Right ventricle myocardium inferior (tissue), 1 donor: ENCODE measurements around the gene FRA10AC1. TPM values are rescaled to one million over a fixed set of nuclear protein-coding genes. Genes with fewer than 3 reads are reported as not detected.
A peak's percentile ranks its signal among the peaks of the same experiment; 100 is the strongest.

ENCODE experiments used
- ATAC-seq: fragments of 200-7000 bp; cut with Tn5 transposase; one replicate; pipeline ENCODE4 v1.9.1; 2020; ENCODE audit warnings: mild to moderate bottlenecking, moderate library complexity
- DNase-seq: peaks from one replicate; pipeline ENCODE4 v3.0.0; 2021; ENCODE audit errors: missing footprints
- intact Hi-C: fragments of 100-400 bp; cut with DNase I; formaldehyde crosslinking; loops from one replicate; pipeline ENCODE4 v1.11.0; 2022
- long read RNA-seq: library from polyadenylated mRNA; unstranded; transcript quantifications from one replicate; pipeline ENCODE4 v2.0.0, GENCODE V29; 2021
- total RNA-seq: library from RNA; stranded (reverse); fragmentation: NEBNext Ultra II Directional; extraction: Animal tissue kit (Norgen Biotek cat#: 25700); gene quantifications from one replicate; pipeline ENCODE4 v1.2.1, GENCODE V29; 2021
- donor health status: DM: no; HTN: yes; CAD: no; lungs with severe emphysema.

The FRA10AC1 gene
- total RNA-seq: 16.8 TPM
- long read RNA-seq, transcript FRA10AC1-201 (14 exons, 3,089 nt): major isoform, 9 of 13 reads
- long read RNA-seq, partial matches to known transcripts: 2 of 13 reads
- long read RNA-seq, other reads (novel, unspliced or antisense): 2 of 13 reads

DNA sequence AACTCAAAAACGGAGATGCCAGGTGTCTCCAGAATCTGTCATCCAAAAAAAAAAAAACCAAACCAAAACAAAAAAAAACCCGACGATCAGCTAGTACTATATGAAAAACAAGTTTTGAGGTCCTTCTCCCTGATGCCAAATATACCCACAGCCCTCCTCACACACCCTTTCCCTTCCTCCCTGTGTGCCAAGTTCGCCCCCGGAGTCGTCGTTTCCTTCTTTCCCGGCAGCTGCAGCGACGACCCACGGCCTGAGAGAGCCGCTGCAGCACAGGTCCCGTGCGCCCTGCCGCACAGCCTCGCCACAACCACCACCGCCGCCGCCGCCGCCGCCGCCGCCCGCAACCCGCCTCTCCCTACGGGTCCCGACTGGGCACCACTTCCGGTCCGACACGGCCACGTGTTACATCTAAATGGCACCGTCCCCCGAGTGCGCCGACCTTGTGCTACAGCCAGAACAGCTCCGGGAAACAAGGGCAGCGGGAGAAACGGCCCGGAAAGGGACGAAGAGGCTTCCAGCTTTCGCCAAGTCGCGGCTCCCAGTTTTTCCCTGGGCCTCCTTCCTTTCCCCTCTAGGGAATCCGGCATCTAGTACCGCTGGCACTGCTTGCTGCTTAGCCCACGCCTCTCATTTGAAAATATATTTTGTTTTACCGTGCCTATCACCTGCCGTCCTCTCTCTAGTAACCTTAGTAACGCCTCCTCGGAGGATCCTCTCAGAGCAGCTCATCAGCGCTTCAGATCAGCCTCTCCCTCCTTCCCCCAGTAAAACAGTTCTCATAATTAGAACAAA, at the start of gene FRA10AC1:
FRA10AC1 (minus strand) TSS at position 383 of the 792 bp plus-strand sequence. CDS start 2,486 bp downstream, outside the sequence.
- intact Hi-C loops: loop anchor here (2.0 kb wide), 1 partner anchor 112 kb away; no protein-coding TSS in a partner anchor
- DNase-seq: peak; percentile 96
- ATAC-seq: peak; percentile 98

GRCh38 chr10:93751832-93752231, 49.4 kb upstream of the FRA10AC1 start:
- intact Hi-C loops: no loop called here
- no peak for DNase-seq
- peak; percentile 46 for ATAC-seq

DNA sequence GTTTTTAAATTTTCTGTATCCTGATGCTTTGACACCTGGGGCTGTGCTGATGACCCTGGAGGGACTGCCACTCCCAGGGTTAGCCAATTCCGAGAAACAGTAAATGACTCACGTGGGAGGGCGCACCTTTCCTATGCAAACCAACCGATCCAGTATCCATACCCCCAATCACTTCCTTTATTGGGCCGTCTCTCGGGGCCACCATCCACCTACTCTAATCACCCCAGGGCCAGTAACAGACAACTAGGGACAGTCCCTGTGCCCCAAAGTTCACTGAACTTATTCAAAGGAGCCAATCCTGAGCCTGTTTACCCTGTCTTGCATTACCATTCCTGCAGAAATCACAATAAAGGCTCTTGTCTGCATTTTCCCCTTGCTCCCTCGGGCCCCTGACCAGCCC, 48.7 kb upstream of the FRA10AC1 start:
- no peak for DNase-seq
- intact Hi-C loops: no loop called here
- ATAC-seq: no peak

DNA sequence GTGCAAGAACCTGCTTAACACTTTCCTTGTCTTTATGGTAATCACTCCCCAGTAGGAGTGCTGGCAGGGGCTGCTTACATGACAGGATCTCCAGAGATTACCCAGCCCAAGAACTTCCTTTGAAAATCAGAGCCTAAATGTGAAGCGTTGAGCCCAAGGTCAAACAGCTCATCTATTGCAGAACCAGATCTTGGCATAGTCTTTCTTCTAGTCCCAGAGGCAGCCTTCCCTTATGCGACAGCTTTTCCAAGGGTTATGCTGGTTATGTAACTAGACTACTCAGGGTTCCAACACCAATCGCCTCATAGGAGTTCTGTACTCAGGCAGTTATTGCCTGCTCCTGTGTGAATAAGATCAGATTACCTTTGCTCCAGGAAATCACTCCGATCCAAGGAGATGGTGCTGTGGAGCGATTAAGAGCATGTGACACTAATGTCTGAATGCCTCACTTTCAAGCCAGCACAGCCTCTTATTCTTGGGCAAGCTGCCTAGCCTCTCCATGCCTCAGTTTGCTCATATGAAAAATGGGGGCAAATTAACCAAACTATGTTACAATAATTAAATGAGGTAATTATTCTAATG, 46.9 kb upstream of the FRA10AC1 start:
- ATAC-seq (no peak), DNase-seq (no peak)
- intact Hi-C loops: no loop called here

GRCh38 chr10:93746844-93747284, 44.5 kb upstream of the FRA10AC1 start:
- intact Hi-C loops: no loop called here
- DNase-seq (no peak), ATAC-seq (no peak)

DNA sequence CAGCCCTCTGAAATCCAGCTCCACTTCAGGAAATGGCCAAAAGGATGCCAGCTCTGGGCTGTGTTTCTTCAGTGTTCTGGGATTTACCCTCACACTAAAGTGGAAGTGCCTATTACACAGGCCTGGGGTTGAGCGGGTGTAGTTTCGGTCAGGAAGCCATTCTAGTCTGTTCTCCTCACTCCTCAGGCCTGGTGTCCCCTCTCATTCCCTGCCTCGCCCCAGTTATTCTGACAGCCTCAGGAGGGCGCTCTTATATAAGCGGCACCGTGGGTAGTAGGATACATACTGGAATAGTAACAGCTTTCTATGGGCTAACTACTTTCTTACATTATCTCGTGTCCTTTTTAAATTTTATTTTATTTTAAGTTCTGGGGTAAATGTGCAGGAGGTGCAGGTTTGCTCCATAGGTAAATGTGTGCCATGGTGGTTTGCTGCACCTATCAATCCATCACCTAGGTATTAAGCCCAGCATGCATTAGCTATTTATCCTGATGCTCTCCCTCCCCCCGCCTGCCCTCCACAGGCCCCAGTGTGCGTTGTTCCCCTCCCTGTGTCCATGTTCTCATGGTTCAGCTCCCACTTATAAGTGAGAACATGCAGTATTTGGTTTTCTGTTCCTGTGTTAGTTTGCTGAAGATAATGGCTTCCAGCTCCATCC, 43.1 kb upstream of the FRA10AC1 start:
- intact Hi-C loops: no loop called here
- DNase-seq: no peak
- ATAC-seq: peak; percentile 39

- ATAC-seq: peak; percentile 16
- intact Hi-C loops: no loop called here
- no peak for DNase-seq
Observed at GRCh38 chr10:93742633-93743349, 40.4 kb upstream of the FRA10AC1 start.

DNA sequence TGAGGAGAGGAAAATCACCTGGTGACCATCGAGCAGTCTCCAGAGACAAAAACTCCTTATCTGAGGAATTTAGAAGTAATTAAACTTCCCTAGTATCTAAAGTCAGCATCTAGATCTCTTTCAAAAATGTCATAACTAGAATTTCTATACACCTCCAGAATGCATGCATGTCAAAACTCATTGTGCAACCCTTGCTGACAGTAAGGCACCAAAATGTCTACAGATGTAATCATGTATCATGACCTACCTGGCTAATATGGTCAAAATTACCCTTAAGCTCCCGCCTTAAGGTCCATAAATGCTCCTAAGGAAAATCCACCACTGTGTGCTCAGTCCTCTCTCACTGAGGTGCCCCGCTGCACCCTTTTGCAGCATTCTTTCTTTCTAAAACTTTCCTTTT, 39.0 kb upstream of the FRA10AC1 start:
- DNase-seq (no peak), ATAC-seq (no peak)
- intact Hi-C loops: no loop called here

GRCh38 chr10:93726024-93726423, 23.6 kb upstream of the FRA10AC1 start:
- ATAC-seq: no peak
- intact Hi-C loops: no loop called here

GRCh38 chr10:93723153-93723552, 20.8 kb upstream of the FRA10AC1 start:
- DNase-seq (no peak), ATAC-seq (no peak)
- intact Hi-C loops: no loop called here

More at GRCh38 chr10:93726024-93726423, 23.6 kb upstream of the FRA10AC1 start:
- no peak for DNase-seq

DNA sequence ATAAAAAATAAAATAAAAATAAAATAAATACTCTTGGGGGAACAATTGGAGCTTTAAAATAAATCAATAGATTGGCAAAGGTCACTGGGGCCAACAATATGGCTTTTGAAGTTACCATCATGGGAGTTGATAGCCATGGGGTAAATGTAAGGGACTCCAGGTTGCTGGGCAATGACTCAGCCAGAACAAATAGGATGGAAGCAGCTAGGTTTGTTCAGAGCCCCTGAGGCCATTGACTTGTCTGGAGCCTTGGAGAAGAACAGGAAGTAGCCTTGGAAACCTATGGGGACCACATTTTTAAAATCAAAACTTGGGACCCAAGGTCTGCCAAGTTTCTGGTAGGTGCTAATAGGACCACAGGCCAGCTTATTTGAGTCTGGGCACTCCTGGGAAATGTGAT, 20.2 kb upstream of the FRA10AC1 start:
- no peak for ATAC-seq
- no peak for DNase-seq

GRCh38 chr10:93719901-93720300, 17.5 kb upstream of the FRA10AC1 start:
- no peak for DNase-seq
- intact Hi-C loops: no loop called here
- ATAC-seq: no peak

More for the DNA sequence above, 20.2 kb upstream of the FRA10AC1 start:
- intact Hi-C loops: no loop called here

GRCh38 chr10:93718937-93719725, 16.7 kb upstream of the FRA10AC1 start:
- ATAC-seq: no peak
- no peak for DNase-seq
- intact Hi-C loops: no loop called here

- ATAC-seq (no peak), DNase-seq (no peak)
- intact Hi-C loops: no loop called here
Observed at GRCh38 chr10:93716766-93717165, 14.4 kb upstream of the FRA10AC1 start.

DNA sequence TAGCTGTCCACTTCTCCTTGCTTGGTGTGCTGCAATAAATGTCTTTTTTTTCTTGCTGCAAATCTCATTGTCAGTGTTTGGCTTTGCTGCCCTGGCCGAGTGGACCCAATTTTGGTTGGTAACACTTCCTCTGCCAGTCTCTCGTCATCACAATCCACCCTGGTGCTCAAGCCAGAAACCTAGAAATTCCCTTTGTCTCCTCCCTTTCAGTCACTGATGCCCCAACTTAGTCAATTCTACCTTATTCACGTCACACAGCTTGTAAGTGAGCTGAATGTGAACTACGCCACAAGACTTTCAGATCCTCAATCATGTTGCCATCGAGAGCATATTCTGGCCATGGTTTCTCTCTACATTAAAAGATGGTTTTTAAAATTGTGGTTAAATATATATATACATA, 13.0 kb upstream of the FRA10AC1 start:
- intact Hi-C loops: no loop called here
- no peak for ATAC-seq
- no peak for DNase-seq

DNA sequence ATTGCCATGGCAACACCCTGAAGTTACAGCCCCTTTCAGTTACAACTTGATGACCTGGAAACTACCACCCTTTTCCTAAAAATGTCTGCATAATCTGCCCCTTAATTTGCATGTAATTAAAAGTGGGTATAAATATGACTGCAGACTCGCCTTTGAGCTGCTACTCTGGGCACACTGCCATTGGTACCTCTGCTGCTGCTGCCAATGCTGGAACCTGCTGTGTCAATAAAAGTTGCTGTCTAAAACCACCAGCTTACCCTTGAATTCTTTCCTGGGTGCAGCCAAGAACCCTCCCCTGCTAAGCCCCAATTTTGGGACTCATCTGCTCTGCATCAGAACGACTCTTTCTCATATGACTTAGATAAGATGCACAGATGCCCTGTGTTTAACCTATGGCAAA, 10.2 kb upstream of the FRA10AC1 start:
- no peak for ATAC-seq
- intact Hi-C loops: no loop called here
- DNase-seq: no peak

GRCh38 chr10:93711891-93712290, 9.5 kb upstream of the FRA10AC1 start:
- ATAC-seq (no peak), DNase-seq (no peak)
- intact Hi-C loops: no loop called here

DNA sequence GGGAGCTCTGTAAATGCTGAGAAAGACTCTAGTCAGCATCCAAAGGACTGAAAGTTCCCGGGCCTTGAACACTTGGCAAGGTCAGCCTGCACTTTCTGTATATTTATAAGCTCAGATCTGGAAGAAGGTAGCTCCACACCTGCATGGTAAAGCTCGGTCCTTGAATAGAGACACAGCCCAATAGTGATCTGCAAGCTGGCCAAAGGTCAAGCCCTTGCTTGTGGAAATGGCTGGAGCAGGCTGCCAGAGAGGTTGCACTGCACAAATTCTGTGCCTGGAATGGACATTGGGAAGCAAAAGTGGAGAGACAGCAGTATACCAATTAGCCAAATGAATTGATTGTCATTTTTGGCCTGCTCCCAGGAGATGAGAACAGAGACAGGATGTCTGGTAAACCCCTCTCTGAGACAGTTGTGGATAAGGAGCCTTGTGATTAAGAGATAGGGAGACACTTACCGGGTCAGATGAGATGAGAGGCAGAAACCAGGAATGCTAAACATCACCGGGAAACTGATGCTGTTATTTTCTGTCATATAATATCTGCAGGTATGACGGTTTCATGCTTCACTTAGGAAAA, 8.0 kb upstream of the FRA10AC1 start:
- DNase-seq (no peak), ATAC-seq (no peak)
- intact Hi-C loops: no loop called here
